ENCODE measurements around the gene MXRA7.
"Not testable (repeated sequence)": the region's sequence is repeated elsewhere in the genome, so short reads cannot be mapped to it uniquely, and the experiment has no call there.

MXRA7 gene

GRCh38 chr17:76714822-76715495 is 4.2 kb upstream of the MXRA7 start:
- peak; percentile 19 for DNase-seq

DNA sequence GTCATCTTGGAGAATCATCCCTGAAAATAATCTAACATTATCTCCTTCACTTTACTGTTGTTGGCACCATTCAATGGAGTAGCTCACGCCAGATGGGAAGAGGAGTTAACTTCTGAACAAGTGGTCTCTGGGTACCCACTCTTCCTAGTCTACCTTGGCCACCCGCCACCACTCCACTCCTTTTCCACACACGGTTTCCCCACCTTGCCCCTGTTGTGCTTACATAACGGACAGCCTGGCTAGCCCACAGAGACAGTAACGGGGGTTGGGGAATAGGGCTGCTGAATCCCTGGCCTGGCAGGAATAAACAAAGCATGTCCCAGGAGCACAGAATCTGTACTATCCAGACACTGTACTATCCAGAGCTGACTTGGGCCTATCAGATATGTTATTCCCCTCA is 3.6 kb upstream of the MXRA7 start:
- no peak for DNase-seq

GRCh38 chr17:76713765-76714164 is 3.0 kb upstream of the MXRA7 start:
- DNase-seq: no peak

DNA sequence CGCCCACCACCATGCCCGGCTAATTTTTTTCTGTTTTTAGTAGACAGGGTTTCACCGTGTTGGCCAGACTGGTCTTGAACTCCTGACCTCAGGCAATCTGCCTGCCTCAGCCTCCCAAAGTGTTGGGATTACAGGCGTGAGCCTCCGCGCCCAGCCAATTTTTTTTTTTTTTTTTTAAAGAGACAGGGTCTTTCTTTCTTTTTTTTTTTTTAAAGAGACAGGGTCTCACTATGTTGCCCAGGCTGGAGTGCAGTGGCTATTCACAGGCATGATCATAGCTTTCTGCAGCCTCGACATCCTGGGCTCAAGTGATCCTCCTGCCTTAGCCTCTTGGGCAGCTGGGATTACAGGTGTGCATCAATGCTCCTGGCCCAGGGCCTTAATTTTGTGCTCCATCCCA is 1.6 kb upstream of the MXRA7 start:
- DNase-seq: not testable (repeated sequence)

GRCh38 chr17:76709951-76710862 is 558 bp downstream of the MXRA7 start:
- DNase-seq: not testable (repeated sequence)

GRCh38 chr17:76709077-76709950 is 1.5 kb downstream of the MXRA7 start:
- no peak for DNase-seq

DNA sequence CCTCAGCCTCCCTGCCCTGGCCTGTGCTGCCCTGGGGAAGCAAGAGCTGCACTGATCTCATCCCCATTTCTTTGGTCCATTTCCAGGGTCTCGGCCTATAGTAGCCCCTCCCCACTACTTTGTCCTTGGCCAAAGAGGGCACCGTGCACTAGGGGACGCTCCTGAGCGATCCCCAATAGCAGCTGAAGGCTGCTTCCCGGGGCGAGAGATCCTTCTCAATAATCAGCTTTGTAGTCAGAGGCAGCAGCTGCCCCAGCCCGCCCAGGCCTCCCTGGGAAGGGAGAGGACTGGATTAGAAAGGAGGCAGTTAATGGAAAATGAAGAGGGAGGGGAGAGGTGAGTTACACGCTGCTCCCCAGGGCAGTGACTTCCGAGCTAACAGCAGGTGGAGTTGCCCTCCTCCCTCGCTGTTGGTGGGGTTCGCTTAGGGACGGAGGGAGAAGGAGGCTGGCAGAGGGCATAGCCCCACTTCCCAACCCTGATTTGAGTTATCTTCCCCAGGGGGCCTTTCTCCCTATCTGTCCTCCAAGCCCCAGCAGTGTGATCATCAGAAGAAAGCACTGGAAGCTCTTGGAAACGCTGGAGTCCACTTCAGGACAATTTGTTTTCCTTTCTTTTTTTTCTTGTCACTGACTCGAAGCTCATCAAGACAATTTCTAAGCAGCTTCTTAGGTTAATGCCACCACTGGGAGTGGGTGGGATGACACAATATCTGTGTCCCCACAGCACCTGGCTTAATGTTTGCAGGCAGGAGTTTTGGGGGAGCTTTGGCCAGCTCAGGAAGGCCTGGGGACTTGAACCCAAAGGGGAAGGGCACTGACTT is 2.6 kb downstream of the MXRA7 start:
- DNase-seq: no peak

- no peak for DNase-seq
Observed at GRCh38 chr17:76706817-76707216, 3.9 kb downstream of the MXRA7 start.

DNA sequence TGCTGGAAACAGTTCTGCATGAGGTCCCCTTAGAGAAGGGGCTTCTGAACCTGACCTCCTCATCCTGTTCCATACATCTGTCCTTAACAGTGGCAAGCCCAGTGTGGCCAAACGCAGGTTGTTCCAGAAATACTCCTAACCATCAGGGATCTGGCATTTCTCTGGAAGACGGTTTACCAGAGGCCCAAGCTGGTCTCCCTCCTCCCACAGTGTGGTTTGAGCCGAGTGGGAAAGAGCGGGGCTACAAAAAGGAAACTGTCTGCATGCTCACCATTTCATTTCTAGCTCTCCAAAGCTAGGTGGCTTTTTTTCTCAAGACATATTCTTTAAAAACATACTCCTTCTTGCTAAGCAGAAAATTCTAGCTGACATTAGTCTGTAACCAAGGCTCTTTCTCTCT is 6.0 kb downstream of the MXRA7 start:
- no peak for DNase-seq

GRCh38 chr17:76702941-76703637 is 7.7 kb downstream of the MXRA7 start:
- DNase-seq: no peak

DNA sequence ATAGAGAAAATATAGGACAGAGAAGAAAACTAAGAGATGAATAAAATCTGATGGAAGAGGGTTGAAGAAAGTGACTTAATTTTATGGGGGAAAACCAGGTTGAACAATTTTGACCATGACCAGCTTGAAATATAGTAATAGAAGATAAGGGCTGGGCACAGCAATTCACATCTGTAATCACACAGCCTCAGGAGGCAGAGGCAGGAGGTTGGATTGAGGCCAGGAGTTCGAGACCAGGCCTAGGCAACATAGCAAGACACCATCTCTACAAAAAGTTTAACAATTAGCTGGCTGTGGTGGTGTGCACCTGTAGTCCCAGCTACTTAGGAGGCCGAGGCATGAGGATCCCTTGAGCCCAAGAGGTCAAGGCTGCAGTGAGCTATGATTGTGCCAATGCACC is 8.7 kb downstream of the MXRA7 start:
- DNase-seq: no peak

GRCh38 chr17:76701471-76701967 is 9.2 kb downstream of the MXRA7 start:
- no peak for DNase-seq

DNA sequence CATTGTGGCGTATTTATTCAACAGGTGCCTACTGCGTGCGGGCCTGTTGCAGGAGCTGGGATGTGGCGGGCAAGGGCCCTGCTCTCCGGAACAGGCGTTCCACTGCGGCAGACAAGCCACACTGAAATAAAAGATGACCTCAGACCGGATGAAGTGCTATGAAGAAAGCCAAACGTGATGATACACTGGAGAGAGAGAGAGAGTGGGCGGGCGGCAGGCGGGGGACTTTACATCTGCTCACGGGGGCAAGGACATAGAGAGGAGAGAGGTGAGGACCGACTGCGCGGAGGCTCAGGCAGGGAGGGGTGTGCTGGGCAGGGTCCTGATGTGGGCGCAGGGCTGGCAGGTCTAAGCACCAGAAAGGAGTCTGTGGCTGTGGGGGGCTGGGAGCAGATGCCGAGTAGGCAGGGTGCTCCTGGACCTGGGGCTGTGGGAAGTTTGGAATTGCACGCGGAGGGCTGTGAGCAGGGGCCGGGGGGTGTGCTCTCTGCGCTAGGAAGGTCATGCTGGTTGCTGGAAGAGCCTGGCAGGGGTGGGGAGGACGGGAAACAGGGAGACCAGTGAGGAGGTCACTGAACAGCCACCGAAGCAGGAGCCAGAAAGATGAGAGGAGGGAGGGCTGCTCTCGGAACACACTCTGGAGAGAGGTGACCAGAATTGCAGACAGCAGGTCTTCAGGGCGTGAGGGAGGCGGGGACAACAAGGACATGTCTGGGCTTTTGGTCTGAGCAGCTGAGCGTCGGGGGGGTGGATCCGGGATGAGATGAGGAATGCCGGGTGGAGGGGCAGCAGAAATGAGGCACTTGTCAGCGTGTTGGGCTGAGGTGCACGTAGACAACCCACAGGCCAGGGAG is 9.9 kb downstream of the MXRA7 start:
- no peak for DNase-seq

DNA sequence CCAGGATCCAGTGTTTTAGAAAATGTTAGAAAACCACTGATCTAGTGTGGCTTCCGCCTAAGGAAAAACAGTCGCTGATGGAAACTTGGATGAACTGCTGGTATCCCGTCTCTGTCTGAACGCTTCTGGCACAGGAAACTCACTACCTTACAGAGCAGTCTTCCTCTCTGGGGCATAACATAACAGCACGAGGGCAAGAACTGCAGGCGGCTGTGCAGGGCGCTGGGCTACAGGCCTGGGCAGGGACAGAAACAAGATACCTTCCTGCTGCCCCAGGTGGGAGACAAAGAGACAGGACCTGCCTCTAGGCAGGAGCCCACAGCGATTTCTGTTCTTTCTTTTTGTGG is 10.5 kb downstream of the MXRA7 start:
- DNase-seq: no peak

DNA sequence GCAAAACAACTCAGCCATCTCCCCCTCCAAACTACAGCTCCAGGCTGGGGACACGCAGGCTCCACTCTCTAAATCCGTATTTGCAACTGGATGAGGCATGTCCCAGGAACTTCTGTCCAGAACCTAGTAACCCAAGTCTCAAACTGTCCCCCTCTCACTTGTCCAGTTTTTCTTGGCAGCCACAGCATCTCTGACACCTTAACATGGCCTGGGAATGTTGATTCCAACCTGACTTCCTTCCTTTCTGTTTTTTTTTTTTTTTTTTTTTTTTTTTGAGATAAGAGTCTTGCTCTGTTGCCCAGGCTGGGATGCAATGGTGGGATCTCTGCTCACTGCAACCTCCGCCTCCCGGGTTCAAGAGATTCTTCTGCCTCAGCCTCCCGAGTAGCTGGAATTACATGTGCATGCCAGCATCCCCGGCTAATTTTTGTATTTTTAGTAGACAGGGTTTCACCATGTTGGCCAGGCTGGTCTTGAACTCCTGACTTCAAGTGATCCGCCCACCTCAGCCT is 12.2 kb downstream of the MXRA7 start:
- DNase-seq: not testable (repeated sequence)

- DNase-seq: no peak
Observed at GRCh38 chr17:76697702-76698465, 12.9 kb downstream of the MXRA7 start.

- no peak for DNase-seq
Observed at GRCh38 chr17:76696763-76697701, 13.7 kb downstream of the MXRA7 start.

DNA sequence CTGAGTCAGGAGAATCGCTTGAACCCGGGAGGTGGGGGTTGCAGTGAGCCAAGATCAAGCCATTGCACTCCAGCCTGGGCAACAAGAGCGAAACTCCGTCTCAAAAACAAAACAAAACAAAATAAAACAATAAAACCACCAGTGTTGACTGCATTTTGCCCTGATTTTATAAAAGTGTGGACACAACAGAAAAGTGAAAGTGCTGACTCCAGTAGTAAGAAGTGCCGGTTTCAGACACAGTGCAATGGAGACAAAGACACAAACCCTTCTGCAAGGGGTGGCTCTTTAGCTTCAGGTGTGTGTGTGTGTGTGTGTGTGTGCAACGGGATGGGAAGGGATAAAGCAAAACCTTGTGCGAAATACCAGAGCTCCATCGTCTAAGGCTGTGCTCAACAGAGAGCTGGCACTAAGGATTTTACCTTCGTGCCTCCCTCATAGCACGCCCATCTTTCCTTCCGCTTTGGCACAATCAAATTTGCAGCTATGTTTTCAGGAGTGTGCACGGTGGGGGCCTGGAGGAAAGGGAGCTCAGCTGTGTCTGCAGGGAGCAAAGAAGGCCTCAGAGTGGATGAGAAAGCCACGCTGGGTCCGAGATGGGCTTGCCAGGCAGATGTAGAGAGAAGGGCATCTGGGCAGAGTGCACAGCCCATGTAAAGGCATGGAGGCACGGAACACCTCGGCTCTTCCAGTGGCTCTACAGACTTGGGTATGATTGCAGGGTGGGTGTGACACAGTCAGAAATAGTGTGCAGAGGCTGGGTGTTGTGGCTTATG is 15.5 kb downstream of the MXRA7 start:
- DNase-seq: no peak

Data from COR-L47 (cell line).